Measurements from ENCODE around the gene STXBP4.

The STXBP4 gene

GRCh38 chr17:54971901-54972300, 3.3 kb downstream of the STXBP4 start:
- no peak for DNase-seq (ENCODE audit: low spot score)

- DNase-seq (ENCODE audit: low spot score) = no peak
Measured at GRCh38 chr17:54972406-54973138, 4.0 kb downstream of the STXBP4 start.

GRCh38 chr17:54974759-54975158, 6.2 kb downstream of the STXBP4 start:
- DNase-seq (ENCODE audit: low spot score) = no peak

GRCh38 chr17:54976316-54976715, 7.8 kb downstream of the STXBP4 start:
- DNase-seq (ENCODE audit: low spot score) = no peak

- no peak for DNase-seq (ENCODE audit: low spot score)
Measured at GRCh38 chr17:54977744-54978143, 9.2 kb downstream of the STXBP4 start.

- DNase-seq (ENCODE audit: low spot score) = no peak
Measured at GRCh38 chr17:54979657-54980056, 11.1 kb downstream of the STXBP4 start.

- DNase-seq (ENCODE audit: low spot score) = no peak
Measured at GRCh38 chr17:54980375-54980774, 11.8 kb downstream of the STXBP4 start.

GRCh38 chr17:54982399-54982798, 13.8 kb downstream of the STXBP4 start:
- DNase-seq (ENCODE audit: low spot score) = no peak

GRCh38 chr17:54983260-54983659, 14.7 kb downstream of the STXBP4 start:
- no peak for DNase-seq (ENCODE audit: low spot score)

- no peak for DNase-seq (ENCODE audit: low spot score)
Measured at GRCh38 chr17:54985476-54985875, 16.9 kb downstream of the STXBP4 start.

- no peak for DNase-seq (ENCODE audit: low spot score)
Measured at GRCh38 chr17:54990118-54990517, 21.6 kb downstream of the STXBP4 start.

GRCh38 chr17:54991567-54991966, 23.0 kb downstream of the STXBP4 start:
- no peak for DNase-seq (ENCODE audit: low spot score)

- DNase-seq (ENCODE audit: low spot score) = no peak
Measured at GRCh38 chr17:54992797-54993639, 24.5 kb downstream of the STXBP4 start.

GRCh38 chr17:54996441-54996840, 27.9 kb downstream of the STXBP4 start:
- DNase-seq (ENCODE audit: low spot score) = no peak

- DNase-seq (ENCODE audit: low spot score) = no peak
Measured at GRCh38 chr17:55002458-55002857, 33.9 kb downstream of the STXBP4 start.

- no peak for DNase-seq (ENCODE audit: low spot score)
Measured at GRCh38 chr17:55004484-55004883, 35.9 kb downstream of the STXBP4 start.

- DNase-seq (ENCODE audit: low spot score) = no peak
Measured at GRCh38 chr17:55005520-55005919, 37.0 kb downstream of the STXBP4 start.

- DNase-seq (ENCODE audit: low spot score) = no peak
Measured at GRCh38 chr17:55023626-55024025, 55.1 kb downstream of the STXBP4 start.

GRCh38 chr17:55037828-55038227, 69.3 kb downstream of the STXBP4 start:
- DNase-seq (ENCODE audit: low spot score) = no peak

GRCh38 chr17:55038291-55038690, 69.7 kb downstream of the STXBP4 start:
- DNase-seq (ENCODE audit: low spot score) = no peak

GRCh38 chr17:55040611-55041010, 72.0 kb downstream of the STXBP4 start:
- DNase-seq (ENCODE audit: low spot score) = no peak

- DNase-seq (ENCODE audit: low spot score) = no peak
Measured at GRCh38 chr17:55053855-55054254, 85.3 kb downstream of the STXBP4 start.

GRCh38 chr17:55054429-55054828, 85.9 kb downstream of the STXBP4 start:
- no peak for DNase-seq (ENCODE audit: low spot score)
